ACHN (cell line): ENCODE measurements around the gene DCDC2.

Source experiments
- DNase-seq: peaks from one replicate; pipeline ENCODE4 v3.0.0-alpha.2; 2015
- in situ Hi-C: cut with HindIII; loops from 2 replicates; pipeline ENCODE4 v1.10.0; 2017; ENCODE audit warnings: low sequenced_read_pairs, low pct_ligation_motif_present, low pct_unique_long_range_greater_than_20kb

DCDC2 gene

GRCh38 chr6:24140591-24140990 is 217.3 kb downstream of the DCDC2 start:
- DNase-seq: no peak
- in situ Hi-C loops: no loop called here

GRCh38 chr6:24139639-24140038 is 218.2 kb downstream of the DCDC2 start:
- in situ Hi-C loops: no loop called here
- DNase-seq: no peak

- DNase-seq: no peak
- in situ Hi-C loops: no loop called here
Observed at GRCh38 chr6:24139080-24139479, 218.8 kb downstream of the DCDC2 start.

GRCh38 chr6:24131751-24132150 is 226.1 kb downstream of the DCDC2 start:
- no peak for DNase-seq
- in situ Hi-C loops: no loop called here

GRCh38 chr6:24127316-24127715 is 230.5 kb downstream of the DCDC2 start:
- no peak for DNase-seq
- in situ Hi-C loops: no loop called here

GRCh38 chr6:24126586-24127192 is 231.2 kb downstream of the DCDC2 start:
- in situ Hi-C loops: no loop called here
- peak; percentile 80 for DNase-seq

GRCh38 chr6:24125980-24126379 is 231.9 kb downstream of the DCDC2 start, which contains the start of gene NRSN1:
Gene NRSN1, plus strand, starts transcription at chr6:24126215. Its CDS starts 8,113 bp downstream, at chr6:24134328.
- peak; percentile 53 for DNase-seq
- in situ Hi-C loops: no loop called here

- in situ Hi-C loops: no loop called here
- DNase-seq: no peak
Observed at GRCh38 chr6:24122139-24122538, 235.7 kb downstream of the DCDC2 start.
